Osteoblast (primary cell): ENCODE data around the gene TEKTIP1. TPM values are rescaled to one million over a fixed set of nuclear protein-coding genes. Genes with fewer than 3 reads are reported as not detected.

ENCODE experiments used
- DNase-seq: peaks from one replicate; pipeline ENCODE4 v3.0.0; 2011; ENCODE audit warnings: low spot score, mixed read lengths; ENCODE audit not compliant: insufficient read length; ENCODE audit errors: missing footprints
- H2AFZ ChIP-seq: 2 replicates; pipeline ENCODE4 v1.6.0; 2011; ENCODE audit warnings: mild to moderate bottlenecking, low read length
- H3K27ac ChIP-seq: 2 replicates; pipeline ENCODE4 v1.5.1; 2011; ENCODE audit warnings: mild to moderate bottlenecking, low read depth, low read length, moderate library complexity
- H3K27me3 ChIP-seq: 2 replicates; pipeline ENCODE4 v1.6.0; 2012; ENCODE audit warnings: mild to moderate bottlenecking, control low read depth, inconsistent platforms, low read length, moderate library complexity; ENCODE audit not compliant: insufficient read depth
- H3K36me3 ChIP-seq: 2 replicates; pipeline ENCODE4 v1.5.1; 2011; ENCODE audit warnings: mild to moderate bottlenecking, low read length, control low read depth, moderate library complexity; ENCODE audit not compliant: insufficient read depth
- H3K4me1 ChIP-seq: 2 replicates; pipeline ENCODE4 v1.5.1; 2011; ENCODE audit warnings: mild to moderate bottlenecking, low read length, control low read depth, moderate library complexity; ENCODE audit not compliant: insufficient read depth
- H3K4me2 ChIP-seq: 2 replicates; pipeline ENCODE4 v1.6.0; 2011; ENCODE audit warnings: mild to moderate bottlenecking, low read length; ENCODE audit not compliant: insufficient read depth
- H3K4me3 ChIP-seq: fragments of 200-600 bp; sonication (generic); 3 replicates; pipeline ENCODE4 v1.5.1; 2012; ENCODE audit warnings: mild to moderate bottlenecking, low read length, inconsistent platforms; ENCODE audit not compliant: insufficient read depth
- H3K79me2 ChIP-seq: 2 replicates; pipeline ENCODE4 v1.6.0; 2012; ENCODE audit warnings: mild to moderate bottlenecking, low read length, control low read depth, inconsistent platforms; ENCODE audit not compliant: insufficient read depth
- H3K9me3 ChIP-seq: 2 replicates; pipeline ENCODE4 v1.5.1; 2011; ENCODE audit warnings: low read depth, low read length, control low read depth
- H4K20me1 ChIP-seq: 2 replicates; pipeline ENCODE4 v1.6.0; 2012; ENCODE audit warnings: mild to moderate bottlenecking, low read length, control low read depth; ENCODE audit not compliant: insufficient read depth
- CTCF ChIP-seq: IDR thresholded peaks from 2 replicates; pipeline ENCODE4 v1.5.1; 2011; ENCODE audit warnings: mild to moderate bottlenecking, low read depth, low read length, moderate library complexity; ENCODE audit errors: extremely low read depth
- small RNA-seq: library from RNA; depleted of rRNA; stranded (forward); fragments of <200 nt; gene quantifications from one replicate; pipeline ENCODE3, GENCODE V24; 2012
- total RNA-seq: library from RNA; depleted of rRNA; stranded (reverse); fragments of >200 nt; gene quantifications from 2 replicates; pipeline ENCODE4 v1.2.3, GENCODE V29; 2012

The TEKTIP1 gene
- total RNA-seq, 1 donor = not detected

DNA sequence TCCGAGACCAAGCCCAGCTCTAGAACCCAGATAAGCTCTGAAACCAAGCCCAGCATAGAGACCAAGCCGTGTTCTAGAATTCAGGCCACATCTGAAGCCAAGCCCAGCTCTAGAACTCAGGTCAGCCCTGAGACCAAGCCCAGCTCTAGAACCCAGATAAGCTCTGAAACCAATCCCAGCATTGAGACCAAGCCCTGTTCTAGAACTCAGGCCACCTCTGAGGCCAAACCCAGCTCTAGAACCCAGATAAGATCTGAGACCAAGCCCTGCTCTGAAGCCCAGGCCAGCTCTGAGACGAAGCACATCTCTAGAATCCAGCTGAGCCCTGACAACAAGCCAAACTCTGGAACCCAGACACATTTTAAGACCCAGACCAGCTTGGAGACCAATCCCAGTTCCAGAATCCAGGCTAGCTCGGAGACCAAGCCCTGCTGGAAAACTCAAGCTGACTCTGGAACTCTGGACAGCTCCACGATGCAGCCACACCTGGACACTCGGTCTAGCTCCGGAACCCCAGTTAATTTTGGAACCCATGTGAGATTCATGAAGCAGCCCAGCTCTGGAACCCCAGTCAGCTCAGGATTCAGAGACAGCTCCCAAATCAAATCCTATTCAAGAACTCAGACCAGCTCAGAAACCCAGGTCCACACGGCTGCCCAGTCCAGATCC lies 52.2 kb downstream of the TEKTIP1 start:
- Histone ChIP-seq H3K9me3 (no peaks in the 10 kb centered on the region), H3K36me3 (no peaks in the 10 kb centered on the region), H3K4me2 (no peak overlapping the region), H3K27ac (no peak overlapping the region), H3K27me3 (peaks cover 13% of the 10 kb centered on the region), H3K4me1 (no peaks in the 10 kb centered on the region), H3K4me3 (no peak overlapping the region), H2AFZ (no peak overlapping the region), H4K20me1 (no peaks in the 10 kb centered on the region), H3K79me2 (no peaks in the 10 kb centered on the region)
- TF ChIP-seq CTCF = no peak
- DNase-seq = peak; percentile 87

GRCh38 chr19:3591876-3592613 lies 53.1 kb downstream of the TEKTIP1 start:
- DNase-seq = peak; percentile 70
- no peak for TF ChIP-seq CTCF
- Histone ChIP-seq H3K4me2 (no peak overlapping the region), H3K4me3 (no peak overlapping the region), H3K27me3 (peaks cover 5% of the 10 kb centered on the region), H4K20me1 (no peaks in the 10 kb centered on the region), H3K27ac (no peak overlapping the region), H3K4me1 (no peaks in the 10 kb centered on the region), H3K36me3 (no peaks in the 10 kb centered on the region), H2AFZ (no peak overlapping the region), H3K9me3 (no peaks in the 10 kb centered on the region), H3K79me2 (no peaks in the 10 kb centered on the region)

DNA sequence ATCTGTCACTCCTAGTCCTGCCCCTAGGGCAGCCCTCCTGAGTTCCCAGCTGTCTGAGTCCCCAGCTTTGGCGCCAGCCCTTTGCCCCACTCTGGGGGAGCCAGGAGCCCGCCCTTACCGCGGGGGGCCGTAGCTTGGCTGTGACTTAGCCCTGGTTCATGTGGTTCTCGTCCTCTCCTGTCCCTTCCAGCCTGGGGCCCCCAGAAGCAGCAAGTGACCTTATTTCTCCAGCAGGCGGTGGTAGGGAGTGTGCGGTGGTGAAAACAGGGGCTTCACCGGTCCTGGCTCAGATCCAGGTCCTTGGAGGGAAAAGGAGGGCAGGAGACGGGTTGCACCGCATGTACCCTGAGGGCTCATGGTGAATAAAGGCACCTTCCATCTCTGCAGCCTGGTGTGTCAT lies 54.2 kb downstream of the TEKTIP1 start:
- Histone ChIP-seq H3K27me3 (peaks cover 3% of the 10 kb centered on the region), H3K36me3 (no peaks in the 10 kb centered on the region), H3K9me3 (no peaks in the 10 kb centered on the region), H3K4me3 (no peak overlapping the region), H3K4me2 (no peak overlapping the region), H2AFZ (no peak overlapping the region), H3K4me1 (no peaks in the 10 kb centered on the region), H3K79me2 (no peaks in the 10 kb centered on the region), H3K27ac (no peak overlapping the region), H4K20me1 (no peaks in the 10 kb centered on the region)
- no peak for TF ChIP-seq CTCF
- DNase-seq = peak; percentile 27

Small RNAs within 50 kb of the gene (small RNA-seq; reads per million reads assigned to genes)
- gene AC005786.1 = not detected
- not detected for gene RF00212

Other genes starting within 250 kb of the TEKTIP1 start
- gene NFIC, start 172.6 kb upstream of the TEKTIP1 start, total RNA-seq = 57.2 and 61.2 TPM in 2 replicates
- gene SMIM24, start 58.6 kb upstream of the TEKTIP1 start, total RNA-seq = not detected in 2 replicates
- not detected in 2 replicates for gene SMIM44, start 55.7 kb upstream of the TEKTIP1 start, total RNA-seq
- 7.7 and 8.3 TPM in 2 replicates for gene DOHH, start 38.5 kb upstream of the TEKTIP1 start, total RNA-seq
- gene FZR1, start 32.9 kb upstream of the TEKTIP1 start, total RNA-seq = 36.6 and 39.5 TPM in 2 replicates
- 92.5 and 104 TPM in 2 replicates for gene MFSD12, start 18.4 kb downstream of the TEKTIP1 start, total RNA-seq
- 57.2 and 65.9 TPM in 2 replicates for gene HMG20B, start 33.8 kb downstream of the TEKTIP1 start, total RNA-seq
- under 0.01 TPM in 1 of 2 replicates, not detected in the other for gene GIPC3, start 46.3 kb downstream of the TEKTIP1 start, total RNA-seq
- gene TBXA2R, start 67.7 kb downstream of the TEKTIP1 start, total RNA-seq = 1.4 and 1.5 TPM in 2 replicates
- 17.4 and 19.9 TPM in 2 replicates for gene CACTIN, start 87.6 kb downstream of the TEKTIP1 start, total RNA-seq
- 30.4 and 31.5 TPM in 2 replicates for gene PIP5K1C, start 161.3 kb downstream of the TEKTIP1 start, total RNA-seq
- gene TJP3, start 169.2 kb downstream of the TEKTIP1 start, total RNA-seq = not detected in 2 replicates
- gene APBA3, start 222.5 kb downstream of the TEKTIP1 start, total RNA-seq = 22.4 and 24.2 TPM in 2 replicates
- gene MRPL54, start 223.5 kb downstream of the TEKTIP1 start, total RNA-seq = 41.6 and 44.8 TPM in 2 replicates
- not detected in 2 replicates for gene RAX2, start 233.1 kb downstream of the TEKTIP1 start, total RNA-seq
- not detected in 2 replicates for gene MATK, start 247.2 kb downstream of the TEKTIP1 start, total RNA-seq